ENCODE data around the gene IL6ST.

- TF ChIP-seq CTCF (conservative IDR thresholded peaks at IDR 0.05; ENCODE audit: low read length): no peak
- TF ChIP-seq EZH2phosphoT487 (IDR thresholded peaks at IDR 0.05; ENCODE audit: borderline replicate concordance): no peak
Observed at GRCh38 chr5:56019306-56020272, 24.8 kb upstream of the IL6ST start.

Data from Loucy (cell line).